A549 (cell line): ENCODE results near the gene TRABD2B. TPM values are rescaled to one million over a fixed set of nuclear protein-coding genes. Genes with fewer than 3 reads are reported as not detected.

Experiments
- ATAC-seq, 2 experiments: fragments of 200-7000 bp in 1 of 2; fragments of >200 bp in 1 of 2; cut with Nextera tagmentation in 1 of 2; cut with Tn5 transposase in 1 of 2; 3 replicates each; pipeline versions ENCODE4 v1.8.0 to v1.9.1; 2018 to 2020; ENCODE audit warnings: mild to moderate bottlenecking in 1 of 2, moderate library complexity in 1 of 2
- CTCF ChIA-PET: fragments of 300-600 bp; sonication (Branson Sonifier 250); formaldehyde crosslinking; extraction: SDS; loops from one replicate; lab custom pipeline; 2021; ENCODE audit warnings: antibody characterized with exemption, inconsistent platforms; lab: Yijun Ruan, JAX
- POLR2A ChIA-PET: fragments of 350-600 bp; formaldehyde crosslinking; extraction: SDS; loops from one replicate; lab custom pipeline; 2021; ENCODE audit warnings: antibody characterized with exemption, inconsistent platforms; lab: Yijun Ruan, JAX
- DNase-seq, 2 experiments: peaks; one replicate each; pipeline versions ENCODE4 v3.0.0 to v3.0.0-alpha.2; 2011 to 2016; ENCODE audit warnings: low read depth in 1 of 2, low spot score in 1 of 2
- FAIRE-seq: peaks from 2 replicates; lab custom pipeline; 2011; peaks lifted over from hg19 to GRCh38; lab: Jason Lieb, UNC
- H3K27ac ChIP-seq, 2 experiments: fragments of >200 bp; sonication (Bioruptor Twin); formaldehyde crosslinking; 3 replicates each; pipeline ENCODE4 v1.5.1; 2016 to 2017
- H3K4me1 ChIP-seq: fragments of >200 bp; sonication (Bioruptor Twin); formaldehyde crosslinking; 3 replicates; pipeline ENCODE4 v1.6.1; 2016
- H3K4me2 ChIP-seq: fragments of >200 bp; sonication (Bioruptor Twin); formaldehyde crosslinking; 3 replicates; pipeline ENCODE4 v1.6.1; 2016
- H3K4me3 ChIP-seq: fragments of >200 bp; sonication (Bioruptor Twin); formaldehyde crosslinking; 3 replicates; pipeline ENCODE4 v1.5.1; 2016
- H3K9me3 ChIP-seq: fragments of >200 bp; sonication (Bioruptor Twin); formaldehyde crosslinking; 3 replicates; pipeline ENCODE4 v1.6.1; 2016
- BHLHE40 ChIP-seq: IDR thresholded peaks from 2 replicates; pipeline ENCODE4 v1.6.1; 2012; ENCODE audit warnings: low read depth, low read length, inconsistent platforms
- CEBPB ChIP-seq, 2 experiments: fragments of >200 bp in 1 of 2; sonication (Bioruptor Twin) in 1 of 2; formaldehyde crosslinking in 1 of 2; IDR thresholded peaks; 2 replicates each; pipeline ENCODE4 v1.6.1; 2012 to 2016
- CHD2 ChIP-seq: fragments of 150-350 bp; IDR thresholded peaks from 2 replicates; pipeline ENCODE4 v1.6.1; 2014; ENCODE audit warnings: low read length; ENCODE audit not compliant: partially characterized antibody
- CHD4 ChIP-seq: fragments of 200-600 bp; sonication (generic); IDR thresholded peaks from 2 replicates; pipeline ENCODE4 v1.6.1; 2016; ENCODE audit warnings: antibody characterized with exemption, mild to moderate bottlenecking, borderline replicate concordance
- EHMT2 ChIP-seq: fragments of 200-600 bp; sonication (generic); IDR thresholded peaks from 2 replicates; pipeline ENCODE4 v1.6.1; 2016; ENCODE audit warnings: antibody characterized with exemption, low read depth, mild to moderate bottlenecking, moderate library complexity
- FOXS1 ChIP-seq: fragments of 250-450 bp; sonication (Bioruptor Pico); IDR thresholded peaks from 2 replicates; pipeline ENCODE4 v1.5.0; 2020; ENCODE audit warnings: mild to moderate bottlenecking, moderate library complexity
- HDAC2 ChIP-seq: fragments of 200-600 bp; sonication (generic); IDR thresholded peaks from 2 replicates; pipeline ENCODE4 v1.6.1; 2016
- HEYL ChIP-seq: fragments of 250-450 bp; sonication (Bioruptor Pico); IDR thresholded peaks from 2 replicates; pipeline ENCODE4 v1.8.0; 2021; ENCODE audit warnings: mild to moderate bottlenecking, moderate library complexity
- HOXB5 ChIP-seq: fragments of 250-450 bp; sonication (Bioruptor Pico); IDR thresholded peaks from 2 replicates; pipeline ENCODE4 v1.5.0; 2020; ENCODE audit warnings: mild to moderate bottlenecking, moderate library complexity
- JUNB ChIP-seq: fragments of >200 bp; sonication (Bioruptor Twin); formaldehyde crosslinking; IDR thresholded peaks from 2 replicates; pipeline ENCODE4 v1.6.1; 2016
- KDM5A ChIP-seq: fragments of 200-600 bp; sonication (generic); IDR thresholded peaks from 2 replicates; pipeline ENCODE4 v1.6.1; 2016; ENCODE audit warnings: antibody characterized with exemption, mild to moderate bottlenecking
- POLR2A ChIP-seq: IDR thresholded peaks from 2 replicates; pipeline ENCODE4 v1.6.1; 2012; ENCODE audit warnings: mild to moderate bottlenecking, low read length
- POLR2AphosphoS2 ChIP-seq: conservative IDR thresholded peaks from 2 replicates; pipeline ENCODE4 v1.6.1; 2012; ENCODE audit warnings: low read length, improper control_type of control experiment, inconsistent platforms
- RFX5 ChIP-seq: fragments of 450-650 bp; IDR thresholded peaks from 2 replicates; pipeline ENCODE4 v1.7.1; 2014; ENCODE audit warnings: antibody characterized with exemption, mild to moderate bottlenecking, moderate library complexity
- SMC3 ChIP-seq: fragments of >200 bp; sonication (Bioruptor Twin); formaldehyde crosslinking; IDR thresholded peaks from 3 replicates; pipeline ENCODE4 v1.6.1; 2018; ENCODE audit warnings: inconsistent platforms
- ZNF302 ChIP-seq: fragments of 250-450 bp; sonication (Bioruptor Pico); IDR thresholded peaks from 2 replicates; pipeline ENCODE4 v1.9.0; 2021; ENCODE audit warnings: inconsistent platforms, mild to moderate bottlenecking, moderate library complexity
- ZSCAN20 ChIP-seq: fragments of 250-450 bp; sonication (Bioruptor Pico); IDR thresholded peaks from 2 replicates; pipeline ENCODE4 v1.8.0; 2022; ENCODE audit warnings: mild to moderate bottlenecking, moderate library complexity
- WGBS: methylation state at CpG from one replicate; pipeline ENCODE4 v1.1.6; 2017; ENCODE audit errors: missing lambda C conversion rate; 5-methylcytosine and 5-hydroxymethylcytosine counted together
- polyA plus RNA-seq, 4 experiments: library from polyadenylated mRNA; depleted of rRNA in 3 of 4; stranded (reverse); fragments of >200 nt; fragmentation: RNase III in 1 of 4; extraction: RNeasy Plus Mini Kit Qiagen cat#74134 plus additional on column Dnase treatment in 1 of 4; gene quantifications; 2 replicates in 3 of 4; 3 replicates in 1 of 4; pipeline ENCODE4 v1.2.3, GENCODE V29; 2011 to 2017
- TF ChIP-seq, protein P1 (sequence below): IDR thresholded peaks from 2 replicates; pipeline ENCODE4 v1.6.1; 2012
- TF ChIP-seq, protein P2 (sequence below): fragments of 450-650 bp; IDR thresholded peaks from 2 replicates; pipeline ENCODE4 v1.6.1; 2014; ENCODE audit warnings: antibody characterized with exemption
- TF ChIP-seq, protein P3 (sequence below): IDR thresholded peaks from 2 replicates; pipeline ENCODE4 v1.6.1; 2012; ENCODE audit warnings: low read depth, borderline replicate concordance
- TF ChIP-seq, protein P4 (sequence below): fragments of 250-450 bp; sonication (Bioruptor Pico); IDR thresholded peaks from 2 replicates; pipeline ENCODE4 v1.5.0; 2021; ENCODE audit warnings: mild to moderate bottlenecking, moderate library complexity, borderline replicate concordance
- TF ChIP-seq, protein P5 (sequence below): fragments of 150-350 bp; IDR thresholded peaks from 2 replicates; pipeline ENCODE4 v1.6.1; 2014; ENCODE audit warnings: low read depth, mild to moderate bottlenecking, low read length

Gene TRABD2B
- polyA plus RNA-seq, 2 of the 4 experiments (the other 2 are of a cell fraction), result 0.04 to 0.21 TPM

DNA sequence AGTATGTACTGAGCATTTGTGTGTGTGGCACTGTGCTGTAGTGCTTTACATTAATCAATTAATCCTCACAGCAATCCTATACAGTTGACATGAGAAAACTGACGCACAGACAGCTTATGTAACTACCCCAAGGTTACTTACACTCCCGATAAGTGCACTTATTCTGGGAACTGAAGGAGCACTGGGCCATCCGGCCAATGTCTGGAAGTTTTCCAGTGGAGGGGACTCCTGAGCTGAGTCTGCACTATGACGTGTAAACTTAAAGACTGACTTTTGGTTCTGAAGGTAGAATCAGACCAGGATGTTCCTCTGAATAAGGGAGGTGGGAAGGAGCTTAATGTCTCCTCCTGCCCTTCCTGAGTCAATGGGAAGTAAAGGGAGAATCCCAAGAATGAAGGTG lies 12.2 kb downstream of the TRABD2B start:
- Histone ChIP-seq H3K9me3 (no peaks in the 10 kb centered on the region), H3K4me2 (no peak overlapping the region), H3K4me3 (no peak overlapping the region), H3K27ac (no peak overlapping the region), H3K4me1 (no peaks in the 10 kb centered on the region)
- POLR2A ChIA-PET, result no interaction called here
- 59% methylated on average over 4 of the region's 4 CpGs for WGBS
- no peak for ATAC-seq
- CTCF ChIA-PET, result interaction anchor here (0.9 kb wide), 1 partner anchor 126 kb away, joined by 4 read pairs; no protein-coding TSS in a partner anchor
- FAIRE-seq, result no peak
- TF ChIP-seq HEYL (CRISPR knock-in tag) (no peak), FOXS1 (CRISPR knock-in tag) (no peak), RFX5 (no peak), KDM5A (no peak), BHLHE40 (no peak)
- TF ChIP-seq, protein P1, sequence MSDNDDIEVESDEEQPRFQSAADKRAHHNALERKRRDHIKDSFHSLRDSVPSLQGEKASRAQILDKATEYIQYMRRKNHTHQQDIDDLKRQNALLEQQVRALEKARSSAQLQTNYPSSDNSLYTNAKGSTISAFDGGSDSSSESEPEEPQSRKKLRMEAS, result no peak
- no peak for DNase-seq

DNA sequence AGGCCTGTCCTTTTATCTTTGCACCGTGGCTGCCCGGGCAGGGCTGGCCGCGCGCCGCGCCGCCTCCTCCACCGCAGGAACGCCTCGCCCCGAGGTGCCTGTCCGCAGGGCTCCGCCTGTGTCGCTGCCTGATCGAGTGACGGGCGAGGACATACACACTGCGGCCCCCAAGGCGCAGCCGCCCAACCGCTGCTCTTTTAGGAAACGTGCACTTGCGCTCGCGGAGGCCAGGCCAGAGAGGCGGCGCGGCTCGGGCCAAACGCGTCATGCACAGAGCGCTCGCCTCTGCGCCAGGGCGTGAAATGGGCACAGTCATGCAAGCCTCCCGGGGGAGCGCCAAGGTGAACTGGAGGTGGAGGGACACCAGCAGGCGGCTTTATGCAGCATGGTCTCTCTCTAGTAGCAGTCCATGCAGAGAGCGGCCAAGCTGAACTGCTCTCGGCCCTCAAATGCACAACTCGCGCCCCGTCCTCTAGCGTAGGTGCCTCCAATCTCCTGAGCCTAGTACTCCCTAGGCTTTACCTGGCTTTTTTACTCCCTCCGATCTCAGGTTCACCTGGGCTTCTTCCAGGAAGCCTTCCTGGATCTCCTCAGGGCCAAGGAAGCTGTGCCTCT lies 12.9 kb downstream of the TRABD2B start:
- ATAC-seq, result no peak

DNA sequence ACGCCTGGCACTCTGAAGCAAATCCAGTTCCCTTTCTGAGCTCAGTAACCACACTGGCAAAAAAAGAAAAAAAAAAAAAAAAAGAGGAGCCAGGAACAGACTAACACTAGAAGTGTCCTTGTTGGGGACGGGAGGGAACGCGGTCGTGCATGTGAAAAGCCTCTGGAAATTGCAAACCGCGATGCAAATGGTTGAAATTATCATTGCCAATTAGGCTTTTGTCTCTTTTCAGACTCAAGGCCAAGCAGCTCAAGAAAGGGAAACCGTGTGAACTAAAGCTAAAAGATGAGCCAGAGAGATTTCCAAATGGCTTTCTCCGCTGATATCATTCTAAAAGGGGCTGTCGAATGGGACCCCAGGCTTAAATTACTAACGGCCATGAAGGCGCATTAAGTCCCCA lies 13.5 kb downstream of the TRABD2B start:
- WGBS, result 70% methylated on average over 12 of the region's 12 CpGs
- ChIA-PET CTCF (interaction anchor here (0.9 kb wide), 1 partner anchor 15 kb away, joined by 3 read pairs; no protein-coding TSS in a partner anchor), POLR2A (no interaction called here)

More for the DNA sequence above, 12.9 kb downstream of the TRABD2B start:
- POLR2A ChIA-PET, result no interaction called here
- Histone ChIP-seq H3K9me3 (no peaks in the 10 kb centered on the region), H3K4me3 (no peak overlapping the region), H3K4me1 (no peaks in the 10 kb centered on the region), H3K27ac (no peak overlapping the region), H3K4me2 (no peak overlapping the region)
- CTCF ChIA-PET, result interaction anchor here (0.9 kb wide), 1 partner anchor 125 kb away, joined by 4 read pairs; no protein-coding TSS in a partner anchor
- 79% methylated on average over 19 of the region's 46 CpGs for WGBS
- TF ChIP-seq, protein P2, sequence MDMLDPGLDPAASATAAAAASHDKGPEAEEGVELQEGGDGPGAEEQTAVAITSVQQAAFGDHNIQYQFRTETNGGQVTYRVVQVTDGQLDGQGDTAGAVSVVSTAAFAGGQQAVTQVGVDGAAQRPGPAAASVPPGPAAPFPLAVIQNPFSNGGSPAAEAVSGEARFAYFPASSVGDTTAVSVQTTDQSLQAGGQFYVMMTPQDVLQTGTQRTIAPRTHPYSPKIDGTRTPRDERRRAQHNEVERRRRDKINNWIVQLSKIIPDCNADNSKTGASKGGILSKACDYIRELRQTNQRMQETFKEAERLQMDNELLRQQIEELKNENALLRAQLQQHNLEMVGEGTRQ, result no peak
- TF ChIP-seq, protein P3, sequence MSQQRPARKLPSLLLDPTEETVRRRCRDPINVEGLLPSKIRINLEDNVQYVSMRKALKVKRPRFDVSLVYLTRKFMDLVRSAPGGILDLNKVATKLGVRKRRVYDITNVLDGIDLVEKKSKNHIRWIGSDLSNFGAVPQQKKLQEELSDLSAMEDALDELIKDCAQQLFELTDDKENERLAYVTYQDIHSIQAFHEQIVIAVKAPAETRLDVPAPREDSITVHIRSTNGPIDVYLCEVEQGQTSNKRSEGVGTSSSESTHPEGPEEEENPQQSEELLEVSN, result no peak
- TF ChIP-seq ZNF302 (CRISPR knock-in tag), result no peak
- TF ChIP-seq, protein P1, result no peak
- TF ChIP-seq, protein P4, sequence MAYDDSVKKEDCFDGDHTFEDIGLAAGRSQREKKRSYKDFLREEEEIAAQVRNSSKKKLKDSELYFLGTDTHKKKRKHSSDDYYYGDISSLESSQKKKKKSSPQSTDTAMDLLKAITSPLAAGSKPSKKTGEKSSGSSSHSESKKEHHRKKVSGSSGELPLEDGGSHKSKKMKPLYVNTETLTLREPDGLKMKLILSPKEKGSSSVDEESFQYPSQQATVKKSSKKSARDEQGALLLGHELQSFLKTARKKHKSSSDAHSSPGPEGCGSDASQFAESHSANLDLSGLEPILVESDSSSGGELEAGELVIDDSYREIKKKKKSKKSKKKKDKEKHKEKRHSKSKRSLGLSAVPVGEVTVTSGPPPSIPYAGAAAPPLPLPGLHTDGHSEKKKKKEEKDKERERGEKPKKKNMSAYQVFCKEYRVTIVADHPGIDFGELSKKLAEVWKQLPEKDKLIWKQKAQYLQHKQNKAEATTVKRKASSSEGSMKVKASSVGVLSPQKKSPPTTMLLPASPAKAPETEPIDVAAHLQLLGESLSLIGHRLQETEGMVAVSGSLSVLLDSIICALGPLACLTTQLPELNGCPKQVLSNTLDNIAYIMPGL, result no peak
- TF ChIP-seq CHD4, result no peak
- no peak for TF ChIP-seq FOXS1 (CRISPR knock-in tag)
- no peak for TF ChIP-seq POLR2A
- no peak for TF ChIP-seq CHD2
- no peak for TF ChIP-seq SMC3
- TF ChIP-seq, protein P5, sequence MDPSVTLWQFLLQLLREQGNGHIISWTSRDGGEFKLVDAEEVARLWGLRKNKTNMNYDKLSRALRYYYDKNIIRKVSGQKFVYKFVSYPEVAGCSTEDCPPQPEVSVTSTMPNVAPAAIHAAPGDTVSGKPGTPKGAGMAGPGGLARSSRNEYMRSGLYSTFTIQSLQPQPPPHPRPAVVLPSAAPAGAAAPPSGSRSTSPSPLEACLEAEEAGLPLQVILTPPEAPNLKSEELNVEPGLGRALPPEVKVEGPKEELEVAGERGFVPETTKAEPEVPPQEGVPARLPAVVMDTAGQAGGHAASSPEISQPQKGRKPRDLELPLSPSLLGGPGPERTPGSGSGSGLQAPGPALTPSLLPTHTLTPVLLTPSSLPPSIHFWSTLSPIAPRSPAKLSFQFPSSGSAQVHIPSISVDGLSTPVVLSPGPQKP, result no peak
- no peak for TF ChIP-seq CEBPB (IDR thresholded peaks at IDR 0.05)
- no peak for TF ChIP-seq HDAC2
- TF ChIP-seq POLR2AphosphoS2, result no peak
- TF ChIP-seq ZSCAN20, result no peak
- no peak for TF ChIP-seq EHMT2
- FAIRE-seq (no peak), DNase-seq (no peak)

More for the DNA sequence above, 13.5 kb downstream of the TRABD2B start:
- no peak overlapping the region for H3K27ac ChIP-seq
- no peaks in the 10 kb centered on the region for H3K4me1 ChIP-seq
- DNase-seq (no peak), FAIRE-seq (no peak)
- no peak overlapping the region for H3K4me3 ChIP-seq
- TF ChIP-seq JUNB (no peak), HOXB5 (CRISPR knock-in tag) (no peak), EHMT2 (no peak)
- TF ChIP-seq, protein P3, result no peak
- TF ChIP-seq, all 56 proteins: peak for 0
- Histone ChIP-seq H3K9me3 (no peaks in the 10 kb centered on the region), H3K4me2 (no peak overlapping the region)
- no peak for ATAC-seq
